Ovary (tissue), 9 donors: Measurements from ENCODE around the gene PCDH15. TPM values are rescaled to one million over a fixed set of nuclear protein-coding genes. Genes with fewer than 3 reads are reported as not detected.

ENCODE experiments used
- DNase-seq, 5 donors: peaks; one replicate each; pipeline ENCODE4 v3.0.0-alpha.2; 2019 to 2020
- H3K27ac ChIP-seq, 2 donors: fragments of 200-600 bp; one replicate each; pipeline versions ENCODE4 v1.5.1 to v1.8.0; 2019 to 2022
- H3K27me3 ChIP-seq: fragments of 200-600 bp; one replicate; pipeline ENCODE4 v1.8.0; 2022
- H3K36me3 ChIP-seq: fragments of 200-600 bp; sonication (generic); one replicate; pipeline ENCODE4 v1.5.1; 2019
- H3K4me1 ChIP-seq: one replicate; pipeline ENCODE4 v1.8.1; 2013; ENCODE audit warnings: mild to moderate bottlenecking, moderate library complexity; ENCODE audit not compliant: insufficient read depth
- H3K4me3 ChIP-seq: fragments of 200-600 bp; sonication (generic); one replicate; pipeline ENCODE4 v1.5.1; 2017
- H3K9me3 ChIP-seq, 2 donors: fragments of 200-600 bp in 1 of 2; sonication (generic) in 1 of 2; one replicate each; pipeline versions ENCODE4 v1.5.1 to v1.8.1; 2013 to 2019; ENCODE audit warnings: mild to moderate bottlenecking in 1 of 2, moderate library complexity in 1 of 2
- CTCF ChIP-seq, 3 donors: fragments of 450-650 bp in 2 of 3; fragments of 200-600 bp in 1 of 3; IDR thresholded peaks; one replicate each; pipeline versions ENCODE4 v1.5.1 to v1.8.0; 2016 to 2022; ENCODE audit warnings: antibody characterized with exemption in 3 of 3, mild to moderate bottlenecking in 1 of 3
- EP300 ChIP-seq: sonication (generic); formaldehyde crosslinking; IDR thresholded peaks from one replicate; pipeline ENCODE4 v1.6.1; 2017; ENCODE audit warnings: antibody characterized with exemption
- POLR2A ChIP-seq: fragments of 450-650 bp; IDR thresholded peaks from one replicate; pipeline ENCODE4 v1.6.1; 2017; ENCODE audit warnings: antibody characterized with exemption, mild to moderate bottlenecking, moderate library complexity
- WGBS, 3 donors: extraction: QIAGEN DNeasy Blood & Tissue Kit in 1 of 3; methylation state at CpG; one replicate each; pipeline versions ENCODE4 v1.1.5 to v1.1.7; 2013 to 2017; 5-methylcytosine and 5-hydroxymethylcytosine counted together
- intact Hi-C, 4 donors: fragments of 100-400 bp; cut with DNase I; formaldehyde crosslinking; loops; one replicate each; pipeline versions ENCODE4 v1.11.0 to v1.15.1; 2022 to 2023
- polyA plus RNA-seq, 2 donors: library from polyadenylated mRNA; stranded (reverse); fragments of 200-250 nt in 1 of 2; fragments of 350-450 nt in 1 of 2; fragmentation: Illumina TruSeq in 1 of 2; extraction: RNeasy Lipid Tissue Mini Kit (QIAGEN cat#74804) in 1 of 2; gene quantifications; one replicate each; pipeline ENCODE4 v1.2.3, GENCODE V29; 2013 to 2014
- total RNA-seq, 7 donors: library from RNA; depleted of rRNA in 2 of 7; stranded (reverse); fragments of >200 nt in 2 of 7; fragmentation: NEBNext Ultra II Directional in 3 of 7; extraction: Animal tissue kit (Norgen Biotek cat#: 25700) in 3 of 7; gene quantifications; one replicate each; pipeline versions ENCODE4 v1.1.0 to v1.2.4, GENCODE V29; 2016 to 2023
- donor health status: DM: no; HTN: no; CAD: no; lungs with moderate emphysema.
- donor health status: DM: no; HTN: no; CAD: no.
- donor health status: Bipolar disorder and iron deficiency.
- donor health status: DM: yes; HTN: yes; CAD: no.
- donor health status: DM: no; HTN: no; CAD: no.
- donor health status: DM: yes; HTN: yes; CAD: no.

The PCDH15 gene
- total and polyA plus RNA-seq, 9 donors = 0.02 to 0.34 TPM; not detected in 7

- Histone ChIP-seq H3K4me1 (no peaks in the 10 kb centered on the region), H3K36me3 (no peaks in the 10 kb centered on the region), H3K27ac (no peak overlapping the region), H3K4me3 (no peak overlapping the region), H3K27me3 (no peaks in the 10 kb centered on the region), H3K9me3 (no peaks in the 10 kb centered on the region)
- WGBS, 3 donors = 51 to 76% (median 51%) methylated on average over 2 of the region's 2 CpGs
- intact Hi-C loops = no loop called here
- no peak for DNase-seq
- TF ChIP-seq EP300 (no peak), CTCF (IDR thresholded peaks at IDR 0.05) (no peak), POLR2A (no peak)
These were observed 541.9 kb downstream of the PCDH15 start for GRCh38 chr10:54259104-54259503.

GRCh38 chr10:54234832-54235231, 566.2 kb downstream of the PCDH15 start:
- no peak overlapping the region for H3K27ac ChIP-seq
- H3K4me1 ChIP-seq = no peaks in the 10 kb centered on the region
- no peaks in the 10 kb centered on the region for H3K36me3 ChIP-seq
- no peaks in the 10 kb centered on the region for H3K9me3 ChIP-seq
- WGBS, 3 donors = 24 to 32% (median 29%) methylated on average over 4 of the region's 4 CpGs
- H3K4me3 ChIP-seq = no peak overlapping the region
- no peak for DNase-seq
- H3K27me3 ChIP-seq = no peaks in the 10 kb centered on the region
- intact Hi-C loops = no loop called here
- TF ChIP-seq POLR2A (no peak), EP300 (no peak), CTCF (IDR thresholded peaks at IDR 0.05) (no peak)

- H3K36me3 ChIP-seq = no peaks in the 10 kb centered on the region
- no peak for TF ChIP-seq POLR2A
- no peak for TF ChIP-seq EP300
- TF ChIP-seq CTCF (IDR thresholded peaks at IDR 0.05) = no peak
These were observed 597.6 kb downstream of the PCDH15 start for GRCh38 chr10:54203401-54203800.

GRCh38 chr10:54198051-54198450, 603.0 kb downstream of the PCDH15 start:
- Histone ChIP-seq H3K27ac (no peak overlapping the region), H3K27me3 (no peaks in the 10 kb centered on the region), H3K9me3 (no peaks in the 10 kb centered on the region), H3K4me1 (no peaks in the 10 kb centered on the region), H3K36me3 (no peaks in the 10 kb centered on the region), H3K4me3 (no peak overlapping the region)
- intact Hi-C loops = no loop called here
- no peak for DNase-seq
- WGBS, 3 donors = 42 to 76% (median 43%) methylated on average over 3 of the region's 3 CpGs
- no peak for TF ChIP-seq EP300
- no peak for TF ChIP-seq CTCF (IDR thresholded peaks at IDR 0.05)
- TF ChIP-seq POLR2A = no peak

More at GRCh38 chr10:54203401-54203800, 597.6 kb downstream of the PCDH15 start:
- Histone ChIP-seq H3K27me3 (no peaks in the 10 kb centered on the region), H3K9me3 (no peaks in the 10 kb centered on the region), H3K27ac (no peak overlapping the region), H3K4me3 (no peak overlapping the region), H3K4me1 (no peaks in the 10 kb centered on the region)
- intact Hi-C loops = no loop called here
- WGBS, 3 donors = 90 to 95% (median 93%) methylated on average over 2 of the region's 2 CpGs
- no peak for DNase-seq

GRCh38 chr10:54194806-54195205, 606.2 kb downstream of the PCDH15 start:
- Histone ChIP-seq H3K27me3 (no peaks in the 10 kb centered on the region), H3K9me3 (no peaks in the 10 kb centered on the region), H3K4me1 (no peaks in the 10 kb centered on the region), H3K27ac (no peak overlapping the region), H3K36me3 (no peaks in the 10 kb centered on the region), H3K4me3 (no peak overlapping the region)
- intact Hi-C loops = no loop called here
- DNase-seq = no peak
- TF ChIP-seq CTCF (IDR thresholded peaks at IDR 0.05) (no peak), POLR2A (no peak), EP300 (no peak)
